ENCODE measurements around the gene DDIT4L. TPM values are rescaled to one million over a fixed set of nuclear protein-coding genes. Genes with fewer than 3 reads are reported as not detected.
"Not testable (repeated sequence)": the region's sequence is repeated elsewhere in the genome, so short reads cannot be mapped to it uniquely, and the experiment has no call there.

Gene DDIT4L
- total RNA-seq, 1 donor from 2014 or later = 1.4 TPM

DNA sequence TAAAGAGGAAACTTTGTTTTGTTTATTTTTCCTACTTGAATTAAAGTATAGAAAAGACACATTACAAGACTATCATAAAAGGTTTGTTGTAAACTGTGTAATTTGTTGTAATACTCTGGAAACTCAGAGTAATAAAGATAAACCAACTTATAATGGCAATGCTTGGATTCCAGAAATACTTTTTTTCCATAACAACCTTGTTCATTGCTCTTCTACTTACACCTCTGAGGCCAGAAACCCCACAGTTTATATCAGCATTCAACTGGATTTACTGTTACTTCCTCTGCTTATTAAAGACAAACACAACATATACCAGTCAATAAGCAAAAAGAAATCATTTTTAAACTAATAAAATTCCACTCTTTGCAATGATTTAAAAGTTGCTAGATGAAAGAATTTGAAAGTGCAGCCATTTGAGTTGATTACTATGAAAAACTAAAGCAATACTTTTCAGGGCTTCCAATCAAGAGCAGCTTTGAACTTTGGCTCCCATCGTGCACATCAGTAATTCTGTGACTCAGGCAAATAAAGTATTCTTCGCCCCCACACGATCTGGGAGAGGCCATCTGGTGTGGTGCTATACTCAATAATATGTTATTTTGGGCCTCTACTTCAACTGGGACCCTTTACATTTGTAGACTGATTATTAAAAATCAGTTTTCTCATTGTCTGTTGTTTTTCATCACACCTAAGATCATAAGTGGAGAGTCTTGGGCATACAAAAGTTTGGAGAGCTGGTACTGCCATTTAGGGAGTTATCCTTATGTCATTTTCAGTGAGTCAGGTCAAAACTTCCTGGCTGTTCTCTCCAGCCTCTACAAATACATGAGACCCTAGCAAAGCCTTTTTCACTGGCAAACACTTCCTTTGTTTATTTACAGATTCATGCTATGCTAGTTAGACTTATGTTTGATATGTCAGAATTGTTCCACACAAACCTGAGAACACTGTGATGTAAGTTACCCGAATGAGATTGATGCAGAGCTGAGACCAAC is 20.5 kb downstream of the DDIT4L start:
- intact Hi-C loops (cut with DNase I) = no loop called here
- no peak for DNase-seq (ENCODE audit: low spot score)

DNA sequence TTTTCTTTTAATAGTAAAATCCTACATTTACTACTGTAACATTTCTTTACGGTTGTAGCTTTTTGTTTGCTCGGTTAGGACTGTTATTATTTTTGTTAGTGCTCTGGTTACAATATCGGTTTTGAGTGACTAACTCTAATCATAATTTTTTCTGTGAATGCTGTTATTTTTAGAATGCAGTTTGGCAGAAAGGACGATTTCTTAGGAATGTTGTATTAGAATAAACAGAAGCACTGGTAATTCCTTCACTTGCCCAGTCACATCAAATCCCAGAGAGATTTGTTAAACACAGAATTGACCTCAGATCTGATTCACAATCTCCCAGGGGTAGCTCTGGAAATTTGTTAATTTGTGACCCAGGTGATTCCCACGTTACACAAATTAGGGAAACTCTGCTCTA is 21.7 kb downstream of the DDIT4L start:
- intact Hi-C loops (cut with DNase I) = no loop called here
- DNase-seq (ENCODE audit: low spot score) = no peak

DNA sequence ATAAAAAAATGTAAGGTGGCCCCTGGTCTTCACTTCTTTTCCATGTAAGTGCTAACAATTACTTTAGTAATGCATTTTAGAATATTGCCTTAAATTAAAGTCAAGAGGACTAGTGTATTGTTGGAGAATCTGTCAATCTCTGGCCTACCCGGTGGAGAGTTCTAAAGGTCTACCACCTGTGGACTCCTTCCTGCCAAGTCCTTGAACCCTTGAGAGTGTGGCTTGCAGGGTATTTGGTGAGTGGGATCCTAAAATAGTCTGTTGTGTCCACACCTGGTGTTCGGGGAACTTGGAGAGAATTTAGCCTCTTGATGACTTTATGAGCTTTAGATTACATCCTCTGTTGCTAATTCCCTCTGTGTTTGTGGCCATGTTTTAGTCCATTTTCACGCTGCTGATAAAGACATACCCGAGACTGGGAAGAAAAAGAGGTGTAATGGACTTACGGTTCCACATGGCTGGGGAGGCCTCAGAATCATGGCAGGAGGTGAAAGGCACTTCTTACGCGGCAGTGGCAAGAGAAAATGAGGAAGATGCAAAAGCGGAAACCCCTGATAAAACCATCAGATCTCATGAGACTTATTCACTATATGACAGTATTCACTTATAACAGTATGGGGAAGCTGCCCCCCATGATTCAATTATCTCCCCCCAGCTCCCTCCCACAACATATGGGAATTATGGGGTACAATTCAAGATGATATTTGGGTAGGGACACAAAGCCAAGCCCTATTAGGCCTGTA is 23.8 kb downstream of the DDIT4L start:
- DNase-seq (ENCODE audit: low spot score) = no peak
- intact Hi-C loops (cut with DNase I) = no loop called here

DNA sequence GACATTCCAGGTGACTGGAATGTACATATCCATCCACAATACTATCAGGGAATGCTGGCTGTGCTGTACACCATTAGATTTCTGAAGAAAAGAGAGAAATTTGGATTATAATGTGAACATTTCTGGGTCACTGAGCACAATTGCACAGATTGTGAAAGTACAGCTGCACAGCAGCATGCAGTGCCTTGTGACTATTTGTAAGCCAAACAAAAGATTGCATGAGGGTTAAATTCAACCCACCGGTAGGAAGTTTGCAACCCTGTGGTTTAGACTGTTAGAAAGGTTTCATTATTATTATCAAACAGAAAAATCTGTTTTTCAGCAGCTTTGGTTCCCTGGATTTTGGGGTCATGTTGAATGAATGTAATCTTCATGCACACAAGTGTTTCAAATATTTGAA is 24.5 kb downstream of the DDIT4L start:
- intact Hi-C loops (cut with DNase I) = no loop called here
- DNase-seq (ENCODE audit: low spot score) = no peak

DNA sequence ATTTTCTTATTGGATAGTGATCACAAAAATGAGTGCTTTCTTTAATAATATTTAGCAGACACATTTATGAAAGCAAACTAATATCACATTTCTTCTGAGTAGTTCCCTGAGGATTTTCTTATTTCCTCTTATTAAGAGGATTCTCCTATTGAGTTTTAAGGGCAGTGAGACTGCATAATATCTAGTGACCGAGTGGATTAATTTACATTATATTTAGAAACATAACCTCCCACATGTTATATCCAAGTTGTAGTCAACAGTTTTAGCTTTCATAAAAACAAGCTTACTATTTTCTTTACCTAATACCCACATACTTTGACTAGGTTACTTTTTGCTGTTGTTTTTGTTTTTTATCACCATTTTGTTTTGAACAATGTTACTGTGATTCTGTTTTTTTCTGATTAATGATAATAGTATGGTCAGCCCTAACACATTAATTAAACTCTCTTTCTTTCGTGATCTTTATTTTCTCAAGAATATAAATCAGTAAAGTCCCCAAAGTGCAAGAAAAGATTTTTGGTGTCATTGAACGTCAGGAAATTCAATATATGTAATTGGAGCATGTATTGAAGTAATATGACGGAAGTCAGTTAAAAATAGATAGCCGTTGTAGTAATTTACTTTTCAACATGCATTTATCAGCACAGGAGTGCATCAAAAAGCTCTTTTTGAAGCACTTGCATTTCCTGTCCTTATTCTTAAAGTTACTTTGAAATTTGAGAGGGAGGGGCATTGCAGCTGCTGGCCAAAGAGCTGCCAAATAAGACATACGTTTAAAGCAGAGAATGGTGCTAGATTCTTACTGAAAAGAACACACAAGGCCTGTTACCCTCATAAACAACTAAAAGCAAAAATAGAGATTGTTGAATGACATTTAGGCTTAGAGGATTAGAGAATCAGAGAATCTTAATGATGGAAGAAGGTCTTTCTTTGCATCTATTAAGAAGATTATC is 25.2 kb downstream of the DDIT4L start:
- DNase-seq (ENCODE audit: low spot score) = no peak

DNA sequence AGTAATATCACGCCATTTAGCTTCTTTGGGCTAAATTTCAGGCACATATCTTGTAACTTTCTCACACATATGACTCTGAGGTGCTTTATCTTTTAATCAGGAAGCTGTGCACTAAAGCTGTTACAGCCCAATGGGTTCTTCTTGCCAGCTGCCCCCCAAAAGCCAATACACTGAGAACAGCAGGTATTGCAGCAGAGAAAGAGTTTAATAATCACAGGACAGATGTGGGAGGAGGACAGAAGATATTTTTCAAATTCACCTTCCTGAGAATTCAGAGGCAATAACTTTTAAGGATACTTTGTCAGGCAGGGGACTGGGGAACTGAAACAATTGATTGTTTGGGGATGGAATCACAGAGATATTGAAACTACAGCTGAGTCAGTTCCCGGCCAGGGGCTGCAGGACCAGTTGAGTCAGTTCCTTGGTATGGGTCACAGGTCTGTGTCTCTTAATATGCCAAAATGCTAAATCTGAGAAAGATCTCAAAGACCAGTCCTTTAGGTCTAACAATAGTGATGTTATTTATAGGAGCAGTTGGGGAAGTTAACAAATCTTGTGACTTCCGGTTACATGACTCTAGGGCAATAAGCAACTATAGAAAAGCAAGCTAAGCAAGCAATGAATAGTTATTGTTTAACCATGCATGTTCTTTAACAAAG is 28.1 kb downstream of the DDIT4L start:
- no peak for DNase-seq (ENCODE audit: low spot score)
- intact Hi-C loops (cut with DNase I) = no loop called here

More for the DNA sequence above, 25.2 kb downstream of the DDIT4L start:
- intact Hi-C loops (cut with DNase I) = no loop called here

DNA sequence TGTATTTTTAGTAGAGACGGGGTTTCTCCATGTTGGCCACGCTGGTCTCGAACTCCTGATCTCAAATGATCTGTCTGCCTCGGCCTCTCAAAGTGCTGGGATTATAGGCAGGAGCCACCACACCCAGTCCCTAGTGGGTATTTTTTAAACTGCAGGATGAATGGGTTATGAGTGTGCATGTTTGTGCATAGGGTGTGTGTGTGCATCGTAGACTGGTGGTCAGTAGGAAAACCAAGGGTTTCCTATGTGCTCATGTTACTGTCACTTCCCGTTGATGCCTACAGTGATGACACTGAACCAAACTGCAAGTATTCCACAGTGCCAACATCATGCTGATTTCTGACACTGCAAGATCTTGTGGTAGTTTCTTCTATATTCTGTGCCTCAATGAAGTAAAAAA is 41.1 kb downstream of the DDIT4L start:
- intact Hi-C loops (cut with DNase I) = no loop called here

DNA sequence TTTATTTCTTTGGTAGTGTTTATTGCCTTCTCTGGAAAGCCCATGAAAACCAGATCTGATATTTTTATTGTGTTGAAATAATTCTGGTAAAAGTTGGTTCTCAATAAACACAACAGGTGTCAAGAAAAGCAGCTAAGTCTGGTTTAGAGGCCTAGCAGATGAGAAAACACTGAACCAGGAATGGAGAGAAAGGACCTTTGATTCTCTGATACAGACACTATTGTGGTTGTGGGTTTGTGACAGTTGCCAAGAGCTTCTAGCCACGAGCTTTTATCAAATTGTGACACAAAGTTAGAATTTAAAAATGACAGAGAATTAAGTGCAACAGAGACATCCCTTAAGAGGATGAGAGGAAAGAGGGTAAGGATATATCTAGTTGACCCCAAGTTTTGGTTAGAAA is 42.6 kb downstream of the DDIT4L start:
- intact Hi-C loops (cut with DNase I) = no loop called here
- DNase-seq (ENCODE audit: low spot score) = no peak

More for the DNA sequence above, 41.1 kb downstream of the DDIT4L start:
- DNase-seq (ENCODE audit: low spot score) = no peak

DNA sequence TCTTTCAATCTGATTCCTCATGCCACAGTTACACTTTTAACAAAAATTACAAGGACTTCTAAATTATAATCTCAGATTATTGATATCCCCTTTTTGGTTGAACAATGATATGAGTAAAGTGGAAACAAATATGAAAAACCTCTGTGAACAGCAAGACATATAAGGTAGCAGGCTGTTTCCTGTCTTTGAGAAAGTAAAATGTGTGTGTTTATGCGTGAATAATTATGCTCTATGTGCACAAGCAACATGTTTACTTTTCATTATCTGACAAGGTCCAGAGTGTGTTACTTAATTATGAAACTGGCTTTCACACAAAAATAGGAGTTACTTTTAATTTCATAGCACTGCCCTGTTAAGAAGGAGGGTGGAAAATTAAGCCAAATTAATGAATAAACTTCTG is 43.1 kb downstream of the DDIT4L start:
- DNase-seq (ENCODE audit: low spot score) = no peak
- intact Hi-C loops (cut with DNase I) = no loop called here

DNA sequence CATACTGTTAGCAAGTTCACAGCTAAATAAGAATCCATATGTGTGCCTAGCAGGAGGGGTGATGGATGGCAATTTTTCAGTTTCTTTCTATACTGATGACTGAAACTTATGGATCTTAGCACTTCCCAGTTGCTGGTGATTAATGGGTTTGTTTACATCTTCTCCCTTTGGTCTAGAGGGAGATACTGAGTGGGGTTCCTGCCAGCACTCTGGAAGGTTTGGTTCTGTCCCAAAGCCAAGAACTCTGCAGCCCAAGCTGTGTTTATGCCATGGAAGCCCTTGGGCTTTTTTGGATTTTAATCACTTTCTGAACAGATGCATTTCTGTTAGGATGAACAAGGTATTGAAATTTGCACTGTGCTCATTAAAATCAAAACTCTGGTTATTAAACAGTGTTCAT is 43.5 kb downstream of the DDIT4L start:
- intact Hi-C loops (cut with DNase I) = no loop called here
- no peak for DNase-seq (ENCODE audit: low spot score)

DNA sequence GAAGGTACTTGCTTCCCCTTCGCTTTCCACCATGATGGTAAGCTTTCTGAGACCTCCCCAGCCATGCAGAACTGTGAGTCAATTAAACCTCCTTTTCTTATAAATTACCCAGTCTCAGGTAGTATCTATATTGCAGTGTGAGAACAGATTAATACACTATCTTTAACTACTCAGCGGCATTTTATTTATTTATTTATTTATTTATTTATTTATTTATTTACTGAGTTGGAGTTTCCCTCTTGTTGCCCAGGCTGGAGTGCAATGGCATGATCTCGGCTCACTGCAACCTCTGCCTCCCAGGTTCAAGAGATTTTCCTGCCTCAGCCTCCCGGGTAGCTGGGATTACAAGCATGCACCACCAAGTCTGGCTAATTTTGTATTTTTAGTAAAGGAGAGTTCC is 52.9 kb downstream of the DDIT4L start:
- intact Hi-C loops (cut with DNase I); DNase-seq (ENCODE audit: low spot score): not testable (repeated sequence)

Other genes starting within 250 kb of the DDIT4L start
- 19.5 TPM for gene DNAJB14, start 243.8 kb downstream of the DDIT4L start, total RNA-seq
- gene H2AZ1, start 240.2 kb downstream of the DDIT4L start, total RNA-seq = 49.5 TPM